Loucy (cell line): ENCODE measurements around the gene NAT9.

Experiments
- CTCF ChIP-seq: fragments of 200-600 bp; sonication (generic); conservative IDR thresholded peaks from 2 replicates; pipeline ENCODE4 v1.5.1; 2014; ENCODE audit warnings: mild to moderate bottlenecking, antibody characterized with exemption, low read length
- EZH2phosphoT487 ChIP-seq: fragments of 200-600 bp; IDR thresholded peaks from 2 replicates; pipeline ENCODE4 v1.6.1; 2018; ENCODE audit warnings: antibody characterized with exemption, mild to moderate bottlenecking, moderate library complexity, borderline replicate concordance

- TF ChIP-seq CTCF = no peak
- no peak for TF ChIP-seq EZH2phosphoT487
Measured at GRCh38 chr17:74754832-74755231, 21.3 kb downstream of the NAT9 start.
